OCI-LY1 (cell line): ENCODE data around the gene APLP1.

Experiments
- H2AFZ ChIP-seq: fragments of 200-600 bp; sonication (generic), shearing (Covaris generic); 2 replicates; pipeline ENCODE4 v1.6.0; 2014; ENCODE audit warnings: antibody characterized with exemption, mild to moderate bottlenecking, low read length
- H3F3A ChIP-seq: fragments of 200-600 bp; sonication (generic), shearing (Covaris generic); 2 replicates; pipeline ENCODE4 v1.6.0; 2014; ENCODE audit warnings: mild to moderate bottlenecking, antibody characterized with exemption, low read length, moderate library complexity; ENCODE audit not compliant: insufficient read depth
- H3K27ac ChIP-seq: fragments of 200-600 bp; sonication (generic); 2 replicates; pipeline ENCODE4 v1.5.1; 2014; ENCODE audit warnings: low read length, mixed run types, mild to moderate bottlenecking, low read depth; ENCODE audit not compliant: poor library complexity, severe bottlenecking
- H3K27me3 ChIP-seq: fragments of 200-600 bp; sonication (generic); 2 replicates; pipeline ENCODE4 v1.6.0; 2014; ENCODE audit warnings: antibody characterized with exemption, mild to moderate bottlenecking, low read length, moderate library complexity; ENCODE audit not compliant: insufficient read depth
- H3K36me3 ChIP-seq: fragments of 200-600 bp; sonication (generic); 2 replicates; pipeline ENCODE4 v1.6.1; 2014; ENCODE audit warnings: mild to moderate bottlenecking, antibody characterized with exemption, low read length, moderate library complexity, mixed read lengths; ENCODE audit not compliant: insufficient read depth
- H3K4me1 ChIP-seq: fragments of 200-600 bp; sonication (generic); 2 replicates; pipeline ENCODE4 v1.5.1; 2014; ENCODE audit warnings: mild to moderate bottlenecking, low read length, moderate library complexity; ENCODE audit not compliant: insufficient read depth, severe bottlenecking
- H3K4me2 ChIP-seq: fragments of 200-600 bp; sonication (generic), shearing (Covaris generic); 2 replicates; pipeline ENCODE4 v1.6.1; 2014; ENCODE audit warnings: low read length
- H3K4me3 ChIP-seq: fragments of 200-600 bp; sonication (generic); 2 replicates; pipeline ENCODE4 v1.5.1; 2014; ENCODE audit warnings: low read length, low read depth, mild to moderate bottlenecking, mixed read lengths; ENCODE audit not compliant: poor library complexity, severe bottlenecking
- H3K79me2 ChIP-seq: fragments of 200-600 bp; shearing (Covaris generic); 2 replicates; pipeline ENCODE4 v1.6.1; 2016; ENCODE audit warnings: mixed run types, low read length, mixed read lengths; ENCODE audit not compliant: insufficient read depth
- H3K9ac ChIP-seq: fragments of 200-600 bp; sonication (generic), shearing (Covaris generic); 2 replicates; pipeline ENCODE4 v1.6.1; 2014; ENCODE audit warnings: mild to moderate bottlenecking, low read length, mixed read lengths
- H3K9me2 ChIP-seq: fragments of 200-600 bp; sonication (generic), shearing (Covaris generic); 2 replicates; pipeline ENCODE4 v1.6.1; 2014; ENCODE audit warnings: low read depth, mild to moderate bottlenecking, low read length, mixed read lengths
- H3K9me3 ChIP-seq: fragments of 200-600 bp; shearing (Covaris generic); 2 replicates; pipeline ENCODE4 v1.6.1; 2014; ENCODE audit warnings: low read length, mixed read lengths
- H4K20me1 ChIP-seq: fragments of 200-600 bp; sonication (generic), shearing (Covaris generic); 2 replicates; pipeline ENCODE4 v1.6.0; 2016; ENCODE audit warnings: mild to moderate bottlenecking, low read length; ENCODE audit not compliant: insufficient read depth
- CTCF ChIP-seq: fragments of 200-600 bp; sonication (generic), shearing (Covaris generic); IDR thresholded peaks from 2 replicates; pipeline ENCODE4 v1.5.1; 2017; ENCODE audit warnings: mild to moderate bottlenecking, antibody characterized with exemption, low read length, moderate library complexity, mixed read lengths
- EZH2 ChIP-seq: fragments of 200-600 bp; sonication (generic), shearing (Covaris generic); IDR thresholded peaks from 2 replicates; pipeline ENCODE4 v1.8.0; 2017; ENCODE audit warnings: borderline replicate concordance, mixed run types, mild to moderate bottlenecking, antibody characterized with exemption, low read length, moderate library complexity, mixed read lengths

Gene APLP1

GRCh38 chr19:35870798-35871197 is 2.4 kb downstream of the APLP1 start:
- Histone ChIP-seq H4K20me1 (no peaks in the 10 kb centered on the region), H3K4me1 (peaks cover 18% of the 10 kb centered on the region), H3K4me2 (no peak overlapping the region), H3F3A (no peaks in the 10 kb centered on the region), H3K79me2 (no peaks in the 10 kb centered on the region), H2AFZ (no peak overlapping the region), H3K4me3 (no peak overlapping the region), H3K27me3 (peaks cover 4% of the 10 kb centered on the region; the same call in 1 of the 2 replicates), H3K9ac (no peak overlapping the region), H3K9me2 (no peaks in the 10 kb centered on the region), H3K36me3 (no peaks in the 10 kb centered on the region), H3K27ac (no peak overlapping the region), H3K9me3 (no peaks in the 10 kb centered on the region)
- TF ChIP-seq EZH2, result no peak
- no peak for TF ChIP-seq CTCF

GRCh38 chr19:35871611-35872010 is 3.2 kb downstream of the APLP1 start:
- H3K4me2 ChIP-seq, result no peak overlapping the region
- TF ChIP-seq EZH2, result no peak
- TF ChIP-seq CTCF, result no peak
- H3K27me3 ChIP-seq, result peaks cover 4% of the 10 kb centered on the region; the same call in 1 of the 2 replicates

GRCh38 chr19:35872180-35872579 is 3.8 kb downstream of the APLP1 start:
- Histone ChIP-seq H3K4me3 (no peak overlapping the region), H3F3A (no peaks in the 10 kb centered on the region), H3K4me1 (peaks cover 18% of the 10 kb centered on the region), H4K20me1 (no peaks in the 10 kb centered on the region), H3K27me3 (peaks cover 4% of the 10 kb centered on the region; the same call in 1 of the 2 replicates), H3K27ac (no peak overlapping the region), H3K36me3 (no peaks in the 10 kb centered on the region), H3K9me2 (no peaks in the 10 kb centered on the region), H3K9ac (no peak overlapping the region), H2AFZ (no peak overlapping the region), H3K9me3 (no peaks in the 10 kb centered on the region), H3K4me2 (no peak overlapping the region), H3K79me2 (no peaks in the 10 kb centered on the region)
- TF ChIP-seq CTCF (no peak), EZH2 (no peak)

More at GRCh38 chr19:35871611-35872010, 3.2 kb downstream of the APLP1 start:
- H3K9me3 ChIP-seq, result no peaks in the 10 kb centered on the region
- H3F3A ChIP-seq, result no peaks in the 10 kb centered on the region
- no peaks in the 10 kb centered on the region for H3K9me2 ChIP-seq
- H3K4me3 ChIP-seq, result no peak overlapping the region
- H3K27ac ChIP-seq, result no peak overlapping the region
- no peaks in the 10 kb centered on the region for H3K79me2 ChIP-seq
- H3K9ac ChIP-seq, result no peak overlapping the region
- H4K20me1 ChIP-seq, result no peaks in the 10 kb centered on the region
- peaks cover 18% of the 10 kb centered on the region for H3K4me1 ChIP-seq
- H2AFZ ChIP-seq, result no peak overlapping the region
- no peaks in the 10 kb centered on the region for H3K36me3 ChIP-seq
